K562 (cell line): ENCODE data around the gene CSNK1G1. TPM values are rescaled to one million over a fixed set of nuclear protein-coding genes. Genes with fewer than 3 reads are reported as not detected.

ENCODE experiments used
- ATAC-seq: fragments of 200-7000 bp; cut with Tn5 transposase; 3 replicates; pipeline ENCODE4 v1.9.1; 2020; ENCODE audit warnings: moderate library complexity
- BruUV-seq: library from RNA; stranded (reverse); fragments of 400-500 nt; replicated peaks from 2 replicates; lab custom pipeline; 2021; lab: Mats Ljungman, UMichigan
- CTCF ChIA-PET: fragments of 300-600 bp; formaldehyde crosslinking; extraction: SDS; loops from one replicate; lab custom pipeline; 2021; ENCODE audit warnings: low intra/inter-chr PET ratio; lab: Yijun Ruan, JAX
- POLR2A ChIA-PET: fragments of 300-600, 350-650 bp; sonication (Branson Sonifier 250); formaldehyde crosslinking; extraction: SDS; loops from one replicate; lab custom pipeline; 2021; ENCODE audit warnings: antibody characterized with exemption, inconsistent platforms; lab: Yijun Ruan, JAX
- DNase-seq, 4 experiments: peaks; one replicate each; pipeline versions ENCODE4 v3.0.0 to v3.0.0-alpha.2; 2011 to 2018; ENCODE audit warnings: low spot score in 3 of 4, mixed read lengths in 3 of 4; ENCODE audit errors: extremely low read depth in 1 of 4
- FAIRE-seq: peaks from 2 replicates; lab custom pipeline; 2011; peaks lifted over from hg19 to GRCh38; lab: Jason Lieb, UNC
- H2AFZ ChIP-seq: 2 replicates; pipeline ENCODE4 v1.6.0; 2011; ENCODE audit warnings: low read depth, low read length, control low read depth, inconsistent platforms
- H3K27ac ChIP-seq: fragments of 200-600 bp; 3 replicates; pipeline ENCODE4 v1.8.0; 2011; ENCODE audit warnings: low read depth, mild to moderate bottlenecking, control low read depth, inconsistent platforms, low read length, moderate library complexity, mixed read lengths; ENCODE audit errors: extremely low read depth
- H3K27me3 ChIP-seq, 2 experiments: fragments of 300-600 bp in 1 of 2; 2 replicates in 1 of 2; 3 replicates in 1 of 2; pipeline versions ENCODE4 v1.6.0 to v1.8.0; 2011; ENCODE audit warnings: inconsistent platforms in 2 of 2, low read length in 2 of 2, mild to moderate bottlenecking in 1 of 2, mixed read lengths in 1 of 2, moderate library complexity in 1 of 2; ENCODE audit not compliant: control insufficient read depth in 2 of 2, insufficient read depth in 2 of 2
- H3K36me3 ChIP-seq: fragments of 300-600 bp; 3 replicates; pipeline ENCODE4 v1.8.0; 2011; ENCODE audit warnings: mild to moderate bottlenecking, low read length, inconsistent platforms; ENCODE audit not compliant: control insufficient read depth, insufficient read depth
- H3K4me1 ChIP-seq, 2 experiments: fragments of 200-600 bp in 1 of 2; replicated peaks in 1 of 2; 2 replicates in 1 of 2; 3 replicates in 1 of 2; pipeline versions ENCODE4 v1.5.1 to v1.8.0; 2011; ENCODE audit warnings: inconsistent platforms in 2 of 2, low read length in 2 of 2, mild to moderate bottlenecking in 1 of 2, mixed read lengths in 1 of 2, moderate library complexity in 1 of 2; ENCODE audit not compliant: control insufficient read depth in 2 of 2, insufficient read depth in 2 of 2
- H3K4me2 ChIP-seq: 2 replicates; pipeline ENCODE4 v1.6.1; 2011; ENCODE audit warnings: low read length, control low read depth, inconsistent platforms, mixed read lengths; ENCODE audit not compliant: insufficient read depth
- H3K4me3 ChIP-seq: fragments of 200-600 bp; sonication (generic), shearing (Covaris generic); 2 replicates; pipeline ENCODE4 v1.5.1; 2016; ENCODE audit warnings: control low read depth, inconsistent platforms
- H3K79me2 ChIP-seq: fragments of 200-600 bp; 3 replicates; pipeline ENCODE4 v1.8.0; 2011; ENCODE audit warnings: low read length, inconsistent platforms; ENCODE audit not compliant: control insufficient read depth, insufficient read depth
- H3K9ac ChIP-seq, 2 experiments: 2 replicates each; pipeline versions ENCODE4 v1.6.0 to v1.6.1; 2011; ENCODE audit warnings: low read depth in 2 of 2, low read length in 2 of 2, control low read depth in 1 of 2, inconsistent platforms in 1 of 2, mild to moderate bottlenecking in 1 of 2, mixed read lengths in 1 of 2; ENCODE audit not compliant: insufficient read depth in 1 of 2
- H3K9me1 ChIP-seq: one replicate; pipeline ENCODE4 v1.6.0; 2011; ENCODE audit warnings: inconsistent platforms, mild to moderate bottlenecking, low read length, moderate library complexity; ENCODE audit not compliant: control insufficient read depth, insufficient read depth
- H3K9me3 ChIP-seq: replicated peaks from 2 replicates; pipeline ENCODE4 v1.5.1; 2011; ENCODE audit warnings: low read depth, low read length, inconsistent platforms; ENCODE audit not compliant: control insufficient read depth, insufficient read depth
- H4K20me1 ChIP-seq: replicated peaks from 2 replicates; pipeline ENCODE4 v1.6.1; 2011; ENCODE audit warnings: low read length, inconsistent platforms, mixed read lengths; ENCODE audit not compliant: control insufficient read depth, insufficient read depth
- ATF7 ChIP-seq: fragments of 450-650 bp; IDR thresholded peaks from 2 replicates; pipeline ENCODE4 v1.7.1; 2014; ENCODE audit warnings: mild to moderate bottlenecking, moderate library complexity
- CBFA2T3 ChIP-seq: fragments of 450-650 bp; IDR thresholded peaks from 2 replicates; pipeline ENCODE4 v1.6.1; 2017
- CREB1 ChIP-seq, 2 experiments: sonication (generic) in 1 of 2; formaldehyde crosslinking in 1 of 2; IDR thresholded peaks; 2 replicates each; pipeline versions ENCODE4 v1.6.1 to v1.8.0; 2012 to 2022; ENCODE audit warnings: inconsistent platforms in 1 of 2, mild to moderate bottlenecking in 1 of 2, missing genetic modification reagents in 1 of 2, moderate library complexity in 1 of 2
- ELF2 ChIP-seq: fragments of 250-450 bp; sonication (Bioruptor Pico); IDR thresholded peaks from 2 replicates; pipeline ENCODE4 v1.5.0; 2021; ENCODE audit warnings: mild to moderate bottlenecking
- ESRRB ChIP-seq: fragments of 250-450 bp; sonication (Bioruptor Pico); IDR thresholded peaks from 2 replicates; pipeline ENCODE4 v1.5.0; 2020; ENCODE audit warnings: mild to moderate bottlenecking, moderate library complexity, borderline replicate concordance
- FOXK2 ChIP-seq, 2 experiments: fragments of 450-650 bp; IDR thresholded peaks in 1 of 2; conservative IDR thresholded peaks in 1 of 2; 2 replicates each; pipeline ENCODE4 v1.6.1; 2016; ENCODE audit warnings: low read depth in 2 of 2, mild to moderate bottlenecking in 1 of 2
- GATAD2A ChIP-seq: fragments of 450-650 bp; IDR thresholded peaks from 2 replicates; pipeline ENCODE4 v1.6.1; 2017
- ID3 ChIP-seq, 2 experiments: fragments of 250-450 bp in 1 of 2; fragments of 450-650 bp in 1 of 2; sonication (Bioruptor Pico) in 1 of 2; IDR thresholded peaks; 2 replicates each; pipeline versions ENCODE4 v1.6.1 to v1.8.0; 2016 to 2021; ENCODE audit warnings: mild to moderate bottlenecking in 2 of 2, moderate library complexity in 2 of 2, missing compliant biosample characterization in 1 of 2, missing genetic modification characterization in 1 of 2
- JUNB ChIP-seq: fragments of 450-650 bp; formaldehyde crosslinking; conservative IDR thresholded peaks from 2 replicates; pipeline ENCODE4 v1.4.0; 2020; ENCODE audit warnings: mild to moderate bottlenecking
- MTA2 ChIP-seq: fragments of 450-650 bp; IDR thresholded peaks from 2 replicates; pipeline ENCODE4 v1.6.1; 2016; ENCODE audit warnings: low read depth
- NR3C1 ChIP-seq: sonication (generic); formaldehyde crosslinking; IDR thresholded peaks from 2 replicates; pipeline ENCODE4 v1.8.1; 2022; ENCODE audit warnings: missing genetic modification reagents
- PHB ChIP-seq: fragments of 250-450 bp; sonication (Bioruptor Pico); IDR thresholded peaks from 2 replicates; pipeline ENCODE4 v1.5.0; 2021
- RBM39 ChIP-seq: fragments of 200-400 bp; formaldehyde crosslinking; optimal IDR thresholded peaks from 2 replicates; pipeline ENCODE3; 2018; ENCODE audit warnings: low read depth, low read length
- SIX5 ChIP-seq, 2 experiments: IDR thresholded peaks; 2 replicates each; pipeline ENCODE4 v1.6.1; 2011; ENCODE audit warnings: low read length in 2 of 2, borderline replicate concordance in 1 of 2, low read depth in 1 of 2, mild to moderate bottlenecking in 1 of 2, moderate library complexity in 1 of 2; ENCODE audit not compliant: insufficient read depth in 1 of 2
- SP1 ChIP-seq: sonication (generic); formaldehyde crosslinking; IDR thresholded peaks from 2 replicates; pipeline ENCODE4 v1.8.1; 2022; ENCODE audit warnings: mild to moderate bottlenecking, missing genetic modification reagents
- ZBTB26 ChIP-seq: fragments of 450-650 bp; formaldehyde crosslinking; IDR thresholded peaks from 2 replicates; pipeline ENCODE4 v1.4.0; 2022; ENCODE audit warnings: missing genetic modification characterization
- ZNF197 ChIP-seq: fragments of 200-800 bp; sonication (Bioruptor generic); IDR thresholded peaks from 2 replicates; pipeline ENCODE4 v1.6.1; 2016; ENCODE audit warnings: low read depth, missing genetic modification characterization, missing compliant biosample characterization
- ZNF695 ChIP-seq: fragments of 450-650 bp; formaldehyde crosslinking; IDR thresholded peaks from 2 replicates; pipeline ENCODE4 v1.4.0; 2020; ENCODE audit warnings: mild to moderate bottlenecking, moderate library complexity
- WGBS: fragments of 100-300 bp; shearing (Covaris generic); methylation state at CpG from one replicate; pipeline ENCODE4 v1.1.6; 2016; ENCODE audit warnings: low coverage, mixed read lengths; ENCODE audit not compliant: insufficient coverage; ENCODE audit errors: missing lambda C conversion rate; 5-methylcytosine and 5-hydroxymethylcytosine counted together
- in situ Hi-C: fragments of 300-500 bp; cut with MboI; formaldehyde crosslinking; loops from 4 replicates; pipeline ENCODE4 v1.15.0; 2018; ENCODE audit warnings: inconsistent platforms, mixed read lengths
- intact Hi-C: fragments of 100-400 bp; cut with micrococcal nuclease; formaldehyde crosslinking; loops from 2 replicates; pipeline ENCODE4 v1.14.2; 2022
- polyA plus RNA-seq, 8 experiments: library from polyadenylated mRNA; depleted of rRNA in 4 of 8; stranded (reverse) in 5 of 8; unstranded in 3 of 8; fragments of >200 nt; fragmentation: Nextera tagmentation in 2 of 8; fragmentation: Illumina TruSeq in 1 of 8; extraction: Ambion mirVana in 2 of 8; extraction: Trizol in 1 of 8; gene quantifications; 2 replicates each; pipeline versions ENCODE4 v1.2.1 to v1.2.3, GENCODE V29; 2011 to 2014; ENCODE audit warnings: inconsistent platforms in 1 of 8, missing spikeins in 1 of 8
- total RNA-seq, 7 experiments: library from RNA; depleted of rRNA in 6 of 7; stranded (reverse); fragments of >200 nt in 6 of 7; fragmentation: Illumina TruSeq in 2 of 7; extraction: Trizol in 2 of 7; gene quantifications; 2 replicates each; pipeline versions ENCODE4 v1.2.1 to v1.2.3, GENCODE V29; 2011 to 2021; ENCODE audit warnings: low replicate concordance in 1 of 7
- TF ChIP-seq, protein P1 (sequence below): fragments of 200-800 bp; sonication (Bioruptor generic); IDR thresholded peaks from 2 replicates; pipeline ENCODE4 v1.6.1; 2017; ENCODE audit warnings: missing genetic modification characterization, missing compliant biosample characterization

The CSNK1G1 gene
- total and polyA plus RNA-seq, 9 of the 15 experiments (the other 6 are each of a cell fraction or from before 2014, with no cell fraction given) = 4.5 to 18.5 (median 9.5) TPM

DNA sequence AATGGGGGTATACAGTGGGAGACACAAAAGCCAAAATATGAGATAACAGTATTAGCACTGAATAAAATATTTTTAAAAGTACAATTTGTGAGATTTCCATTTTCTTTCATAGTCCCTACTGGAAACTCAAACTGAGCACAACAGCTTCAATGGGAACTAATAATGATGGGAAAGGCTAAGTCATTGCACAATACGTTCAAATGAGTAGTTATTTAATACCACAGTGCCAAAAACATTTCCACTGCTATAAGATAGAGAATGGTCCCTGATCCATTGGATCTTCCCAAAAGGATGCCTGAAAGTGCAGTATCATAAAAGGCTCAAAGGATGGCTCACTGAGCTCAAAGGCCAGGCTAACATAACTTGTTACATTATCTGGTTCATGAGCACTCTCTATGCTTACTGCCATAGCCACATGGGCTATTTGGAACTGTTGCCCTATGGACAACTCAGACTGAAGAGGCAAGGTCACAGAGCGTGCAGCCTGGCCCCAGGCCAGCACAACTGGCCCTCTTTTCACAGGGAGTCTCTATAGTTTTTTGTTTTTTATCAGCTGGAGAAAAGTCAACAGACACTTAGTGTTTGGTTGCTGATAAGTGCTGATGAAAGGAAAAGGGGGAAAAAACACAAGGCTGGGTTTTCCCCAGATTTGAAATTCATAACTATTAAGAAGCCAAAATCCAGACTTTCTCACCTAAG, 139.1 kb downstream of the CSNK1G1 start:
- Histone ChIP-seq H3K4me1 (peaks cover 14 to 18% of the 10 kb centered on the region in 2 experiments; a peak in 3 of 5 replicates), H4K20me1 (no peaks in the 10 kb centered on the region), H3K9me3 (no peaks in the 10 kb centered on the region), H3K27ac (peak overlapping the region; percentile 43), H2AFZ (no peak overlapping the region), H3K27me3 (no peaks in the 10 kb centered on the region), H3K36me3 (peaks cover 20% of the 10 kb centered on the region; the same call in 1 of the 3 replicates), H3K79me2 (no peaks in the 10 kb centered on the region; the same call in 2 of the 3 replicates), H3K9ac (no peak overlapping the region; a peak in 1 of 4 replicates), H3K4me2 (peak overlapping the region; percentile 17; the same call in 1 of the 2 replicates), H3K4me3 (no peak overlapping the region), H3K9me1 (no peaks in the 10 kb centered on the region)
- ChIA-PET CTCF (interaction anchor here (1.1 kb wide), 1 partner anchor 139 kb away, joined by 3 read pairs; the partner anchor contains the start of gene CSNK1G1), POLR2A (interaction anchor here (0.6 to 4.2 kb wide), 7 partner anchors 9 to 669 kb away, joined by 3 to 24 read pairs (median 4); no protein-coding TSS in a partner anchor)
- intact Hi-C loops = loop anchor here (1.0 kb wide), 1 partner anchor 139 kb away; the partner anchor contains the start of gene CSNK1G1
- WGBS = 2% methylated on average over 2 of the region's 2 CpGs
- peak; percentile 59 to 95 (median 78) for DNase-seq
- in situ Hi-C loops = loop anchor here (25.0 kb wide), 1 partner anchor 445 kb away; no protein-coding TSS in a partner anchor
- no TSS peak for BruUV-seq
- ATAC-seq = peak; percentile 97
- FAIRE-seq = peak; percentile 99
- TF ChIP-seq JUNB (CRISPR knock-in tag) (no peak), CREB1 (IDR thresholded peaks at IDR 0.05) (peak; percentile 13; the same call in 1 of the 2 replicates), CREB1 (CRISPR knock-in tag; IDR thresholded peaks at IDR 0.05) (no peak), FOXK2 (conservative IDR thresholded peaks at IDR 0.05 in 1 of 2, IDR thresholded peaks at IDR 0.05 in 1 of 2; ENCODE audit: low read depth in 2 of 2) (peak; percentile 70 to 79), NR3C1 (CRISPR knock-in tag) (no peak), ELF2 (CRISPR knock-in tag) (no peak), ID3 (CRISPR knock-in tag; IDR thresholded peaks at IDR 0.05) (no peak), ID3 (tag; IDR thresholded peaks at IDR 0.05) (no peak), RBM39 (no peak), SP1 (CRISPR knock-in tag) (no peak), PHB (CRISPR knock-in tag) (no peak), MTA2 (peak; percentile 81), ZNF695 (CRISPR knock-in tag) (no peak), ATF7 (peak; percentile 58), ZNF197 (0 out of 2 replicates have a peak, but pooled peaks have one; percentile 29), ZBTB26 (CRISPR knock-in tag) (no peak), GATAD2A (peak; percentile 65; the same call in 1 of the 2 replicates), SIX5 (IDR thresholded peaks at IDR 0.05; ENCODE audit: borderline replicate concordance in 1 of 2, insufficient read depth in 1 of 2, low read depth in 1 of 2, low read length in 2 of 2) (no peak), ESRRB (CRISPR knock-in tag) (no peak), CBFA2T3 (peak; percentile 93)
- TF ChIP-seq, protein P1, sequence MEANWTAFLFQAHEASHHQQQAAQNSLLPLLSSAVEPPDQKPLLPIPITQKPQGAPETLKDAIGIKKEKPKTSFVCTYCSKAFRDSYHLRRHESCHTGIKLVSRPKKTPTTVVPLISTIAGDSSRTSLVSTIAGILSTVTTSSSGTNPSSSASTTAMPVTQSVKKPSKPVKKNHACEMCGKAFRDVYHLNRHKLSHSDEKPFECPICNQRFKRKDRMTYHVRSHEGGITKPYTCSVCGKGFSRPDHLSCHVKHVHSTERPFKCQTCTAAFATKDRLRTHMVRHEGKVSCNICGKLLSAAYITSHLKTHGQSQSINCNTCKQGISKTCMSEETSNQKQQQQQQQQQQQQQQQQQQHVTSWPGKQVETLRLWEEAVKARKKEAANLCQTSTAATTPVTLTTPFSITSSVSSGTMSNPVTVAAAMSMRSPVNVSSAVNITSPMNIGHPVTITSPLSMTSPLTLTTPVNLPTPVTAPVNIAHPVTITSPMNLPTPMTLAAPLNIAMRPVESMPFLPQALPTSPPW (CRISPR knock-in tag) = peak; percentile 36; the same call in 1 of the 2 replicates
